Colonic mucosa (tissue), 4 donors: ENCODE measurements around the gene C19orf38. TPM values are rescaled to one million over a fixed set of nuclear protein-coding genes. Genes with fewer than 3 reads are reported as not detected.

Experiments
- DNase-seq: peaks from one replicate; pipeline ENCODE4 v3.0.0-alpha.2; 2020
- H3K27ac ChIP-seq: fragments of 200-600 bp; one replicate; pipeline ENCODE4 v1.8.0; 2021
- H3K27me3 ChIP-seq: fragments of 200-600 bp; one replicate; pipeline ENCODE4 v1.8.0; 2021
- H3K36me3 ChIP-seq: fragments of 200-600 bp; one replicate; pipeline ENCODE4 v1.8.0; 2021
- H3K4me1 ChIP-seq: fragments of 200-600 bp; one replicate; pipeline ENCODE4 v1.8.0; 2021; ENCODE audit warnings: mild to moderate bottlenecking
- H3K4me3 ChIP-seq: fragments of 200-600 bp; one replicate; pipeline ENCODE4 v1.8.0; 2021
- H3K9ac ChIP-seq, 2 donors: one replicate each; pipeline ENCODE4 v1.7.0; 2013; ENCODE audit warnings: control low read depth in 2 of 2, low read depth in 2 of 2, low read length in 2 of 2
- H3K9me3 ChIP-seq: fragments of 200-600 bp; one replicate; pipeline ENCODE4 v1.8.0; 2021
- CTCF ChIP-seq: fragments of 200-600 bp; IDR thresholded peaks from one replicate; pipeline ENCODE4 v1.8.0; 2022; ENCODE audit warnings: antibody characterized with exemption, mild to moderate bottlenecking
- intact Hi-C: fragments of 100-400 bp; cut with DNase I; formaldehyde crosslinking; loops from one replicate; pipeline ENCODE4 v1.14.1; 2022
- total RNA-seq, 2 donors: library from RNA; stranded (reverse); fragmentation: NEBNext Ultra II Directional in 1 of 2; extraction: Animal tissue kit (Norgen Biotek cat#: 25700) in 1 of 2; gene quantifications; one replicate each; pipeline ENCODE4 v1.2.1, GENCODE V29; 2021
- donor health status: healthy.
- donor health status: DM: no; HTN: no; CAD: no.
- donor health status: DM: no; HTN: no; CAD: no.

The C19orf38 gene
- total RNA-seq, 2 donors from 2014 or later, result 0.77 to 1.5 TPM

- peaks cover 12% of the 10 kb centered on the region for H3K36me3 ChIP-seq
- DNase-seq, result no peak
Measured at GRCh38 chr19:10831987-10832938, 16.0 kb upstream of the C19orf38 start.

GRCh38 chr19:10832939-10833296 is 15.3 kb upstream of the C19orf38 start:
- H3K4me3 ChIP-seq, result no peak overlapping the region
- H3K9me3 ChIP-seq, result no peaks in the 10 kb centered on the region
- no peaks in the 10 kb centered on the region for H3K4me1 ChIP-seq
- H3K9ac ChIP-seq, result no peak overlapping the region
- DNase-seq, result no peak
- no peak overlapping the region for H3K27ac ChIP-seq
- intact Hi-C loops, result no loop called here
- peaks cover 12% of the 10 kb centered on the region for H3K36me3 ChIP-seq
- TF ChIP-seq CTCF, result no peak
- H3K27me3 ChIP-seq, result no peaks in the 10 kb centered on the region

More at GRCh38 chr19:10831987-10832938, 16.0 kb upstream of the C19orf38 start:
- Histone ChIP-seq H3K4me1 (no peaks in the 10 kb centered on the region), H3K9me3 (no peaks in the 10 kb centered on the region), H3K4me3 (no peak overlapping the region), H3K27ac (no peak overlapping the region), H3K27me3 (no peaks in the 10 kb centered on the region), H3K9ac (no peak overlapping the region)
- TF ChIP-seq CTCF, result no peak
- intact Hi-C loops, result no loop called here

- Histone ChIP-seq H3K9me3 (no peaks in the 10 kb centered on the region), H3K4me1 (no peaks in the 10 kb centered on the region), H3K9ac (peak overlapping the region; percentile 44 to 66), H3K36me3 (no peaks in the 10 kb centered on the region), H3K27me3 (no peaks in the 10 kb centered on the region), H3K27ac (peak overlapping the region; percentile 85), H3K4me3 (peak overlapping the region; percentile 6)
- DNase-seq, result no peak
- intact Hi-C loops, result no loop called here
- TF ChIP-seq CTCF, result no peak
Measured at GRCh38 chr19:10835089-10835753, 13.0 kb upstream of the C19orf38 start.

GRCh38 chr19:10835754-10836478 is 12.3 kb upstream of the C19orf38 start, which contains the start of gene TMED1:
TSS of gene TMED1 (minus strand) at chr19:10836212. CDS start at chr19:10836191, 21 bp downstream.
- peak within 1 kb of the TSS; percentile 75 to 83 for H3K9ac ChIP-seq
- no peak for TF ChIP-seq CTCF
- DNase-seq, result peak; percentile 100
- intact Hi-C loops, result no loop called here
- no peaks in the 10 kb centered on the region for H3K4me1 ChIP-seq
- H3K27ac ChIP-seq, result peak within 1 kb of the TSS; percentile 85
- no peaks in the 10 kb centered on the region for H3K27me3 ChIP-seq
- H3K36me3 ChIP-seq, result no peaks in the 10 kb centered on the region
- peak within 1 kb of the TSS; percentile 44 for H3K4me3 ChIP-seq
- no peaks in the 10 kb centered on the region for H3K9me3 ChIP-seq
